ENCODE results near the gene AMN1.
"Not testable (repeated sequence)": the region's sequence is repeated elsewhere in the genome, so short reads cannot be mapped to it uniquely, and the experiment has no call there.

AMN1 gene

GRCh38 chr12:31728917-31729640 lies at the start of gene AMN1:
TSS of gene AMN1 (minus strand) at chr12:31729021. CDS start at chr12:31729008, 13 bp downstream.
- DNase-seq, result peak; percentile 99

GRCh38 chr12:31773867-31774266 lies 45.0 kb upstream of the AMN1 start:
- DNase-seq, result peak; percentile 16

GRCh38 chr12:31773223-31773750 lies 44.5 kb upstream of the AMN1 start:
- DNase-seq, result no peak

- no peak for DNase-seq
These were observed 43.9 kb upstream of the AMN1 start for GRCh38 chr12:31772685-31773222.

- no peak for DNase-seq
These were observed 43.4 kb upstream of the AMN1 start for GRCh38 chr12:31772186-31772585.

GRCh38 chr12:31768046-31768445 lies 39.2 kb upstream of the AMN1 start:
- DNase-seq, result no peak

GRCh38 chr12:31765931-31766330 lies 37.1 kb upstream of the AMN1 start:
- DNase-seq, result peak; percentile 89

GRCh38 chr12:31759632-31760459 lies 31.0 kb upstream of the AMN1 start:
- no peak for DNase-seq

GRCh38 chr12:31758297-31758696 lies 29.5 kb upstream of the AMN1 start:
- DNase-seq, result not testable (repeated sequence)

GRCh38 chr12:31756977-31757420 lies 28.2 kb upstream of the AMN1 start:
- DNase-seq, result peak; percentile 46

- DNase-seq, result no peak
These were observed 23.6 kb upstream of the AMN1 start for GRCh38 chr12:31752450-31752849.

- DNase-seq, result peak; percentile 88
These were observed 22.3 kb upstream of the AMN1 start for GRCh38 chr12:31751085-31751484.

GRCh38 chr12:31750747-31751039 lies 21.9 kb upstream of the AMN1 start:
- peak; percentile 17 for DNase-seq

- DNase-seq, result peak; percentile 97
These were observed 20.3 kb upstream of the AMN1 start for GRCh38 chr12:31749024-31749704.

GRCh38 chr12:31745242-31745641 lies 16.4 kb upstream of the AMN1 start:
- DNase-seq, result no peak

- DNase-seq, result not testable (repeated sequence)
These were observed 15.5 kb upstream of the AMN1 start for GRCh38 chr12:31744363-31744762.

GRCh38 chr12:31742891-31743290 lies 14.1 kb upstream of the AMN1 start:
- DNase-seq, result peak; percentile 40

GRCh38 chr12:31740628-31741027 lies 11.8 kb upstream of the AMN1 start:
- DNase-seq, result no peak

GRCh38 chr12:31737763-31738162 lies 8.9 kb upstream of the AMN1 start:
- DNase-seq, result no peak

- DNase-seq, result no peak
These were observed 8.5 kb upstream of the AMN1 start for GRCh38 chr12:31737345-31737744.

GRCh38 chr12:31736472-31736871 lies 7.7 kb upstream of the AMN1 start:
- peak; percentile 82 for DNase-seq

- peak; percentile 56 for DNase-seq
These were observed 5.0 kb upstream of the AMN1 start for GRCh38 chr12:31733549-31734432.
